SK-N-SH treated with all-trans-retinoic acid at 6 μM for 48 hours (cell line): ENCODE results near the gene GLRX5.

Experiments
- ATAC-seq: fragments of 200-7000 bp; cut with Tn5 transposase; 3 replicates; pipeline ENCODE4 v1.9.1; 2020; ENCODE audit warnings: mild to moderate bottlenecking, moderate library complexity
- ARNTL ChIP-seq: fragments of 450-650 bp; formaldehyde crosslinking; IDR thresholded peaks from 2 replicates; pipeline ENCODE4 v1.5.0; 2020; ENCODE audit warnings: low read depth, mild to moderate bottlenecking, moderate library complexity, borderline replicate concordance
- BACH2 ChIP-seq: fragments of 250-450 bp; sonication (Bioruptor Pico); IDR thresholded peaks from 2 replicates; pipeline ENCODE4 v1.9.0; 2021; ENCODE audit warnings: mild to moderate bottlenecking, borderline replicate concordance
- ESRRG ChIP-seq: fragments of 250-450 bp; sonication (Bioruptor Pico); IDR thresholded peaks from 2 replicates; pipeline ENCODE4 v1.6.1; 2021; ENCODE audit warnings: mild to moderate bottlenecking
- GLIS3 ChIP-seq: fragments of 250-450 bp; sonication (Bioruptor Pico); IDR thresholded peaks from 2 replicates; pipeline ENCODE4 v1.5.0; 2020; ENCODE audit warnings: mild to moderate bottlenecking, moderate library complexity
- ISL1 ChIP-seq: fragments of 250-450 bp; sonication (Bioruptor Pico); IDR thresholded peaks from 2 replicates; pipeline ENCODE4 v2.1.2; 2022; ENCODE audit warnings: mild to moderate bottlenecking, moderate library complexity
- OSR1 ChIP-seq: fragments of 250-450 bp; sonication (Bioruptor Pico); IDR thresholded peaks from 2 replicates; pipeline ENCODE4 v1.8.0; 2022; ENCODE audit warnings: moderate library complexity, mild to moderate bottlenecking, inconsistent platforms
- PPARA ChIP-seq: fragments of 250-450 bp; sonication (Bioruptor Pico); IDR thresholded peaks from 2 replicates; pipeline ENCODE4 v1.5.0; 2020; ENCODE audit warnings: mild to moderate bottlenecking, borderline replicate concordance
- RARB ChIP-seq: fragments of 250-450 bp; sonication (Bioruptor Pico); IDR thresholded peaks from 2 replicates; pipeline ENCODE4 v1.8.0; 2021; ENCODE audit warnings: mild to moderate bottlenecking, moderate library complexity
- SNAI2 ChIP-seq: fragments of 250-450 bp; sonication (Bioruptor Pico); IDR thresholded peaks from 2 replicates; pipeline ENCODE4 v1.5.0; 2020; ENCODE audit warnings: mild to moderate bottlenecking, moderate library complexity
- TCF4 ChIP-seq: fragments of 250-450 bp; sonication (Bioruptor Pico); IDR thresholded peaks from 2 replicates; pipeline ENCODE4 v1.8.0; 2021; ENCODE audit warnings: mild to moderate bottlenecking, moderate library complexity, borderline replicate concordance
- TOX ChIP-seq: fragments of 250-450 bp; sonication (Bioruptor Pico); IDR thresholded peaks from 2 replicates; pipeline ENCODE4 v1.8.0; 2021; ENCODE audit warnings: mild to moderate bottlenecking, moderate library complexity, borderline replicate concordance
- ZC3H10 ChIP-seq: fragments of 250-450 bp; sonication (Bioruptor Pico); IDR thresholded peaks from 2 replicates; pipeline ENCODE4 v1.5.1; 2021; ENCODE audit warnings: mild to moderate bottlenecking, moderate library complexity
- ZFP3 ChIP-seq: fragments of 250-450 bp; sonication (Bioruptor Pico); IDR thresholded peaks from 2 replicates; pipeline ENCODE4 v1.5.0; 2020; ENCODE audit warnings: mild to moderate bottlenecking, moderate library complexity
- ZFP30 ChIP-seq: fragments of 450-650 bp; formaldehyde crosslinking; IDR thresholded peaks from 2 replicates; pipeline ENCODE4 v1.5.0; 2022; ENCODE audit warnings: mild to moderate bottlenecking, moderate library complexity
- ZNF565 ChIP-seq: fragments of 450-650 bp; formaldehyde crosslinking; conservative IDR thresholded peaks from 2 replicates; pipeline ENCODE4 v1.5.0; 2020; ENCODE audit warnings: low read depth, mild to moderate bottlenecking, moderate library complexity
- ZNF70 ChIP-seq: fragments of 450-650 bp; formaldehyde crosslinking; IDR thresholded peaks from 2 replicates; pipeline ENCODE4 v1.5.0; 2020; ENCODE audit warnings: mild to moderate bottlenecking, moderate library complexity
- TF ChIP-seq, protein P1 (sequence below): fragments of 250-450 bp; sonication (Bioruptor Pico); IDR thresholded peaks from 2 replicates; pipeline ENCODE4 v1.5.0; 2020; ENCODE audit warnings: mild to moderate bottlenecking, moderate library complexity
- TF ChIP-seq, protein P2 (sequence below): fragments of 250-450 bp; sonication (Bioruptor Pico); IDR thresholded peaks from 2 replicates; pipeline ENCODE4 v1.5.1; 2020; ENCODE audit warnings: low read depth, mild to moderate bottlenecking, moderate library complexity
- TF ChIP-seq, protein P3 (sequence below): fragments of 250-450 bp; sonication (Bioruptor Pico); IDR thresholded peaks from 2 replicates; pipeline ENCODE4 v1.8.0; 2020; ENCODE audit warnings: mild to moderate bottlenecking, moderate library complexity, borderline replicate concordance
- TF ChIP-seq, protein P4 (sequence below): fragments of 250-450 bp; sonication (Bioruptor Pico); IDR thresholded peaks from 2 replicates; pipeline ENCODE4 v1.5.1; 2021; ENCODE audit warnings: mild to moderate bottlenecking, moderate library complexity

The GLRX5 gene

DNA sequence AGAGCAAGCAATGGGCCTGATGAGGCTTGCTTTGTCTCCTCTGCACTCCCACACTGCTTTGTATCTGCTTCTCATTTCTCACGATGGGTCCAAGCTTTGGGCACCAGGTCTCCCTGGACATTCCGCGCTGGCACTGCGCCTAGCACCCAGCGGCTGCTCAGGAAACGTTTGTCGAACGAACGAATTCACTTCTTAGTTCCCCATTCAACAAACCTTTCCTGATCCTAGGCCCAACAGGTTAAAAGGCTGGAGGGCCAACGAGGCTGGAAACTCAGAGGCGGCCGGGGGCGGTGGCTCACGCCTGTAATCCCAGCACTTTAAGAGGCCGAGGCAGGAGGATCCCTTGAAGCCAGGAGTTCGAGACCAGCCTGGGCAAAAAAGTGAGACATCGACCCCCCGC, 1.0 kb upstream of the GLRX5 start (continued):
- TF ChIP-seq, protein P1, sequence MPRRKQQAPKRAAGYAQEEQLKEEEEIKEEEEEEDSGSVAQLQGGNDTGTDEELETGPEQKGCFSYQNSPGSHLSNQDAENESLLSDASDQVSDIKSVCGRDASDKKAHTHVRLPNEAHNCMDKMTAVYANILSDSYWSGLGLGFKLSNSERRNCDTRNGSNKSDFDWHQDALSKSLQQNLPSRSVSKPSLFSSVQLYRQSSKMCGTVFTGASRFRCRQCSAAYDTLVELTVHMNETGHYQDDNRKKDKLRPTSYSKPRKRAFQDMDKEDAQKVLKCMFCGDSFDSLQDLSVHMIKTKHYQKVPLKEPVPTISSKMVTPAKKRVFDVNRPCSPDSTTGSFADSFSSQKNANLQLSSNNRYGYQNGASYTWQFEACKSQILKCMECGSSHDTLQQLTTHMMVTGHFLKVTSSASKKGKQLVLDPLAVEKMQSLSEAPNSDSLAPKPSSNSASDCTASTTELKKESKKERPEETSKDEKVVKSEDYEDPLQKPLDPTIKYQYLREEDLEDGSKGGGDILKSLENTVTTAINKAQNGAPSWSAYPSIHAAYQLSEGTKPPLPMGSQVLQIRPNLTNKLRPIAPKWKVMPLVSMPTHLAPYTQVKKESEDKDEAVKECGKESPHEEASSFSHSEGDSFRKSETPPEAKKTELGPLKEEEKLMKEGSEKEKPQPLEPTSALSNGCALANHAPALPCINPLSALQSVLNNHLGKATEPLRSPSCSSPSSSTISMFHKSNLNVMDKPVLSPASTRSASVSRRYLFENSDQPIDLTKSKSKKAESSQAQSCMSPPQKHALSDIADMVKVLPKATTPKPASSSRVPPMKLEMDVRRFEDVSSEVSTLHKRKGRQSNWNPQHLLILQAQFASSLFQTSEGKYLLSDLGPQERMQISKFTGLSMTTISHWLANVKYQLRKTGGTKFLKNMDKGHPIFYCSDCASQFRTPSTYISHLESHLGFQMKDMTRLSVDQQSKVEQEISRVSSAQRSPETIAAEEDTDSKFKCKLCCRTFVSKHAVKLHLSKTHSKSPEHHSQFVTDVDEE (CRISPR knock-in tag): no peak
- TF ChIP-seq, all 23 proteins: peak for 0

DNA sequence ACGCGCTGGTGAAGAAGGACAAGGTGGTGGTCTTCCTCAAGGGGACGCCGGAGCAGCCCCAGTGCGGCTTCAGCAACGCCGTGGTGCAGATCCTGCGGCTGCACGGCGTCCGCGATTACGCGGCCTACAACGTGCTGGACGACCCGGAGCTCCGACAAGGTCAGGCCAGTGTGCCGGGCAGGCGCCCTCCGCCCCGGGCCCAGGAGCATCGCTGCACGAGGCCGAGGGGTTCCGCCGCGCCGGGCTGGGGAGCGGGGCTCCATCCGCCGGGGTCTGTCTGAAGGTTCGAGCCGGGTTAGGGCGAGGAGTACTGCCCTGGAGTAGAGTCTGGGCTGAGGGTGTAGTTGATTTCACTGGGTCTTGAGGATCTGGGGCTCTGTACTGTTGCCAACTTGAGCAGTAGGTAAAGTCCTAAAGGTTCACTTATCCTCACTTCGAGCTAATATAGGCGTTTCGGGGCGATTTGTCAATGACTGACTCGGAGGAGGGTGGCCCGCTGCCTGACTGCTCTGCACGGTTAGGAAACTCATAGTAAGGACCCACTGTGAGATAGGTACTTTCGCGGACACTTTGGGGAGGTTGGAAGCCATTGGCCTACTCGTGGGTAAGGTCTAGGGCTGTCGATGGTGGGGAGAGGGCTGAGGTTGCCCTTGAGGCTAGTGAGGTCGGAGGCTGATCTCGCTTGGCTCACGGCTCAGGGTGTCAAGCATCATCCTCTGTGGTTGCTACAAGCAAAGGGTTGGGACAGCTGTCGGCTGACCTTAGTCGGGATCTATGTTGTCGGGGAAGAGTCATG, 574 bp downstream of the GLRX5 start:
- no peak for ATAC-seq
- TF ChIP-seq RARB (CRISPR knock-in tag) (no peak), BACH2 (CRISPR knock-in tag) (no peak), ZFP30 (CRISPR knock-in tag) (no peak)
- TF ChIP-seq, all 23 proteins: peak for 0

DNA sequence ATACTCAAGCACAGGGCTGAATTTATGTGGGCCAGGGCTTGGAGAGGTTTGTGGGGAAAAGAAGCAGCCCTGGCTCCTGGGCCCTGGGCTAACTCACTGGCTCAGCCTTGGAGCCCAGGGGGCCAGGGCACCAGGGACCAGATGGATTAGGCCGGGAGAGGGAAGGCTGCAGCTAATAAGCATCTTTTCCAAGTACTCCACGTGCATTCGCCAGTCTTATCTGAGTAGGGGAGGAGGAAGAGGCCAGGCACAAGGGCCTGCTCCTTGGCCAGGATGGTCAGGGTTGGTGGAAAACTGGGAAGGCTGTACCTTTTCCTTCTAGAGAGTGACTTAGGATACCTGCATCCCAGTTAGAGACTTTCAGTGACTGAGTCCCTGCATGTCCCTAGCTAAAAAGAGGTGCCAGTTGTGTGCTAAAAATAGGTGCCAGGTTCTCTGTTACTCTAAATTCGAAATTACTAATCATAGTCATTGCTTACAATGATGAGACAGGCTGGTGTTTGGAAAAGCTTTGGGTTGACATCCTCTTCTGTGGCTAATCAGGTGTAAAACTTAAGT, 1.3 kb downstream of the GLRX5 start:
- ATAC-seq: no peak
- TF ChIP-seq GLIS3 (CRISPR knock-in tag): no peak
- TF ChIP-seq ARNTL (CRISPR knock-in tag): no peak
- no peak for TF ChIP-seq ZFP30 (CRISPR knock-in tag)
- no peak for TF ChIP-seq TCF4 (CRISPR knock-in tag)
- no peak for TF ChIP-seq ISL1 (CRISPR knock-in tag)
- TF ChIP-seq RARB (CRISPR knock-in tag): no peak
- TF ChIP-seq, protein P2, sequence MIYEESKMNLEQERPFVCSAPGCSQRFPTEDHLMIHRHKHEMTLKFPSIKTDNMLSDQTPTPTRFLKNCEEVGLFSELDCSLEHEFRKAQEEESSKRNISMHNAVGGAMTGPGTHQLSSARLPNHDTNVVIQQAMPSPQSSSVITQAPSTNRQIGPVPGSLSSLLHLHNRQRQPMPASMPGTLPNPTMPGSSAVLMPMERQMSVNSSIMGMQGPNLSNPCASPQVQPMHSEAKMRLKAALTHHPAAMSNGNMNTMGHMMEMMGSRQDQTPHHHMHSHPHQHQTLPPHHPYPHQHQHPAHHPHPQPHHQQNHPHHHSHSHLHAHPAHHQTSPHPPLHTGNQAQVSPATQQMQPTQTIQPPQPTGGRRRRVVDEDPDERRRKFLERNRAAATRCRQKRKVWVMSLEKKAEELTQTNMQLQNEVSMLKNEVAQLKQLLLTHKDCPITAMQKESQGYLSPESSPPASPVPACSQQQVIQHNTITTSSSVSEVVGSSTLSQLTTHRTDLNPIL: no peak
- TF ChIP-seq BACH2 (CRISPR knock-in tag): no peak

DNA sequence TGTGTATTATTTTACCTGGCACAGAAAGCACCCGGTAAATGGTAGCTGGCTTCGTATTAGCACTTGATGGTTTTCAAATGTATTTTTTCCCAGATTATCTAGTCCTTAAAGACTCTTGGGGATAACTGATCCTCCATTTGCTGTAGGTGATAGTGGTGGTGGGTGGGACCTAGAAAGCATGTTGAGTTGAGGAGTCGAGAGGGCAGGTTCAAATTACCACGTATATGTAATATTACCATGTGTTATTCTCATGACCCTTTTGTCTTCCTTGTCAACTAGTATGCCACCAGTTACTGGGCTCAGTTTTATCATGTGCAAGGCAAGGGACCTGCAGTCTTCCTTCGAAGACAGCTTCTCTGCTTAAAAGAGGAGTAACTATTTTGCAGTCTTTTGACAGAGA, 1.8 kb downstream of the GLRX5 start:
- no peak for ATAC-seq
- TF ChIP-seq ZNF70 (CRISPR knock-in tag) (no peak), ZFP30 (CRISPR knock-in tag) (no peak), SNAI2 (CRISPR knock-in tag) (no peak)
- TF ChIP-seq, all 23 proteins: peak for 0

DNA sequence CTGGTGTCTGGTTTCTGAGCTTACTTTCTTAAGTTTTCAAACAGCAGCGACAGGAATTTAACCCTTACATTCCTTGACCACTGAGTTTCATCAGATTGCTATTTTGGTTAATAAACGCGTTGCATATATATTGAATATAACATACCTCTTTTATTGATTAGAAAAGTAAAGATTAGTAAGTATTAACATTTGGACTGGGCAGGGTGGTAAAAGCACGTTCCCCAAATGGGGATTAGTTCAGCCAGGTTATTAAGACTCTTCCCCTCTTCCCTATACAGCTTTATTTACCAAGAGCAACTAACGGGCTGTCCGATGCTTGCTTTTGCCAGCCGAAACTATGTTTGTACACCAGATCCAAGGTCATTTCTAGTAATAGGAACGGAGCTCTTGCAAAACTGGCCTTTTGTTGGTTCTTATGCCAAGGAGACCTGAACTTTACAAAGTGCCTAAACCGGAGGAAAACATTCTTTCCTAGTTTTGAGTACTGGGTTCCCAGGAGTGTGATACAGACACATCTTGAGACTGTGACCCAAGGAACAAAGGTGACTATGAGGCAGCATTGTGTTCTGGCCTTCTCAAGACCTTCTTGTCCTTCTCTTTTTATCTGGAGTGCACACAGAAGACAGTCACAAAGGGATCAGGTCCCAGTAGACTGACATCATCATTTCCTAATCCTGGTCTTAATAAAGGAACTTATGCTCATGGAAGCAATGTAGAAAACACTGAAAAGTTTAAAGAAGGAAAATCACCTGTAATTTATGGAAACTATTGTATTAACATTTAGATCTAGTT, 2.6 kb downstream of the GLRX5 start:
- ATAC-seq: no peak
- TF ChIP-seq, protein P3, sequence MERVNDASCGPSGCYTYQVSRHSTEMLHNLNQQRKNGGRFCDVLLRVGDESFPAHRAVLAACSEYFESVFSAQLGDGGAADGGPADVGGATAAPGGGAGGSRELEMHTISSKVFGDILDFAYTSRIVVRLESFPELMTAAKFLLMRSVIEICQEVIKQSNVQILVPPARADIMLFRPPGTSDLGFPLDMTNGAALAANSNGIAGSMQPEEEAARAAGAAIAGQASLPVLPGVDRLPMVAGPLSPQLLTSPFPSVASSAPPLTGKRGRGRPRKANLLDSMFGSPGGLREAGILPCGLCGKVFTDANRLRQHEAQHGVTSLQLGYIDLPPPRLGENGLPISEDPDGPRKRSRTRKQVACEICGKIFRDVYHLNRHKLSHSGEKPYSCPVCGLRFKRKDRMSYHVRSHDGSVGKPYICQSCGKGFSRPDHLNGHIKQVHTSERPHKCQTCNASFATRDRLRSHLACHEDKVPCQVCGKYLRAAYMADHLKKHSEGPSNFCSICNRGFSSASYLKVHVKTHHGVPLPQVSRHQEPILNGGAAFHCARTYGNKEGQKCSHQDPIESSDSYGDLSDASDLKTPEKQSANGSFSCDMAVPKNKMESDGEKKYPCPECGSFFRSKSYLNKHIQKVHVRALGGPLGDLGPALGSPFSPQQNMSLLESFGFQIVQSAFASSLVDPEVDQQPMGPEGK (CRISPR knock-in tag): no peak
- no peak for TF ChIP-seq ZNF565
- TF ChIP-seq, protein P1 (CRISPR knock-in tag): no peak
- TF ChIP-seq, protein P4, sequence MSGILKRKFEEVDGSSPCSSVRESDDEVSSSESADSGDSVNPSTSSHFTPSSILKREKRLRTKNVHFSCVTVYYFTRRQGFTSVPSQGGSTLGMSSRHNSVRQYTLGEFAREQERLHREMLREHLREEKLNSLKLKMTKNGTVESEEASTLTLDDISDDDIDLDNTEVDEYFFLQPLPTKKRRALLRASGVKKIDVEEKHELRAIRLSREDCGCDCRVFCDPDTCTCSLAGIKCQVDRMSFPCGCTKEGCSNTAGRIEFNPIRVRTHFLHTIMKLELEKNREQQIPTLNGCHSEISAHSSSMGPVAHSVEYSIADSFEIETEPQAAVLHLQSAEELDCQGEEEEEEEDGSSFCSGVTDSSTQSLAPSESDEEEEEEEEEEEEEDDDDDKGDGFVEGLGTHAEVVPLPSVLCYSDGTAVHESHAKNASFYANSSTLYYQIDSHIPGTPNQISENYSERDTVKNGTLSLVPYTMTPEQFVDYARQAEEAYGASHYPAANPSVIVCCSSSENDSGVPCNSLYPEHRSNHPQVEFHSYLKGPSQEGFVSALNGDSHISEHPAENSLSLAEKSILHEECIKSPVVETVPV (CRISPR knock-in tag): no peak
- TF ChIP-seq PPARA (CRISPR knock-in tag): no peak
- no peak for TF ChIP-seq OSR1 (CRISPR knock-in tag)
- TF ChIP-seq ZFP30 (CRISPR knock-in tag): no peak
- TF ChIP-seq TOX (CRISPR knock-in tag): no peak
- no peak for TF ChIP-seq ESRRG (CRISPR knock-in tag)
- no peak for TF ChIP-seq ZFP3
- TF ChIP-seq SNAI2 (CRISPR knock-in tag): no peak
- TF ChIP-seq ZC3H10 (CRISPR knock-in tag): no peak
- TF ChIP-seq ZNF70 (CRISPR knock-in tag): no peak
